ENCODE data around the gene CLEC4M.

The CLEC4M gene

GRCh38 chr19:7766535-7766934 is 3.5 kb downstream of the CLEC4M start:
- H3K9me3 ChIP-seq: no peaks in the 10 kb centered on the region
- no peaks in the 10 kb centered on the region for H3K4me1 ChIP-seq
- H3K27me3 ChIP-seq: peaks cover 7% of the 10 kb centered on the region; the same call in 1 of the 2 replicates
- DNase-seq: no peak
- H3K4me3 ChIP-seq (ENCODE audit: low read depth, low read length): no peak overlapping the region
- no peaks in the 10 kb centered on the region for H3K36me3 ChIP-seq
- TF ChIP-seq CTCF (IDR thresholded peaks at IDR 0.05; ENCODE audit: low read depth, low read length): no peak

- Histone ChIP-seq H3K9me3 (no peaks in the 10 kb centered on the region), H3K27me3 (peaks cover 9% of the 10 kb centered on the region), H3K4me1 (no peaks in the 10 kb centered on the region)
Measured at GRCh38 chr19:7767487-7767886, 4.4 kb downstream of the CLEC4M start.

GRCh38 chr19:7769171-7769570 is 6.1 kb downstream of the CLEC4M start:
- Histone ChIP-seq H3K27me3 (peaks cover 9% of the 10 kb centered on the region), H3K36me3 (no peaks in the 10 kb centered on the region), H3K9me3 (no peaks in the 10 kb centered on the region), H3K4me1 (no peaks in the 10 kb centered on the region), H3K4me3 (ENCODE audit: low read depth, low read length) (no peak overlapping the region)
- DNase-seq: no peak
- no peak for TF ChIP-seq CTCF (IDR thresholded peaks at IDR 0.05; ENCODE audit: low read depth, low read length)

More at GRCh38 chr19:7767487-7767886, 4.4 kb downstream of the CLEC4M start:
- Histone ChIP-seq H3K4me3 (ENCODE audit: low read depth, low read length) (no peak overlapping the region), H3K36me3 (no peaks in the 10 kb centered on the region)
- TF ChIP-seq CTCF (IDR thresholded peaks at IDR 0.05; ENCODE audit: low read depth, low read length): no peak
- DNase-seq: no peak

GRCh38 chr19:7771072-7771471 is 8.0 kb downstream of the CLEC4M start:
- Histone ChIP-seq H3K27me3 (peaks cover 21% of the 10 kb centered on the region), H3K36me3 (no peaks in the 10 kb centered on the region), H3K4me1 (no peaks in the 10 kb centered on the region), H3K9me3 (no peaks in the 10 kb centered on the region), H3K4me3 (ENCODE audit: low read depth, low read length) (no peak overlapping the region)
- no peak for TF ChIP-seq CTCF (IDR thresholded peaks at IDR 0.05; ENCODE audit: low read depth, low read length)
- no peak for DNase-seq

- H3K4me3 ChIP-seq (ENCODE audit: low read depth, low read length): no peak overlapping the region
- DNase-seq: no peak
- no peaks in the 10 kb centered on the region for H3K36me3 ChIP-seq
- TF ChIP-seq CTCF (IDR thresholded peaks at IDR 0.05; ENCODE audit: low read depth, low read length): no peak
- no peaks in the 10 kb centered on the region for H3K9me3 ChIP-seq
- peaks cover 29% of the 10 kb centered on the region for H3K27me3 ChIP-seq
- H3K4me1 ChIP-seq: no peaks in the 10 kb centered on the region
Measured at GRCh38 chr19:7772752-7773291, 9.8 kb downstream of the CLEC4M start.

- Histone ChIP-seq H3K4me3 (ENCODE audit: low read depth, low read length) (no peak overlapping the region), H3K27me3 (peaks cover 33% of the 10 kb centered on the region), H3K4me1 (no peaks in the 10 kb centered on the region), H3K36me3 (no peaks in the 10 kb centered on the region), H3K9me3 (no peaks in the 10 kb centered on the region)
- DNase-seq: no peak
- no peak for TF ChIP-seq CTCF (IDR thresholded peaks at IDR 0.05; ENCODE audit: low read depth, low read length)
Measured at GRCh38 chr19:7773841-7774240, 10.8 kb downstream of the CLEC4M start.
